ENCODE measurements around the gene MTREX. TPM values are rescaled to one million over a fixed set of nuclear protein-coding genes. Genes with fewer than 3 reads are reported as not detected.
A peak's percentile ranks its signal among the peaks of the same experiment; 100 is the strongest.

The MTREX gene
- total and polyA plus RNA-seq, 10 of the 15 experiments (the other 5 are each of a cell fraction or from before 2014, with no cell fraction given): 20.1 to 102 (median 49.0) TPM

- Histone ChIP-seq H3K9ac (ENCODE audit: control insufficient read depth, insufficient read depth, low read length) (no peak overlapping the region), H3K27me3 (replicated peaks in 1 of 2; ENCODE audit: control insufficient read depth in 2 of 2, insufficient read depth in 2 of 2, low read length in 1 of 2) (no peaks in the 10 kb centered on the region), H3K4me3 (peak overlapping the region; percentile 24; the same call in 1 of the 2 replicates), H3K4me2 (ENCODE audit: control insufficient read depth, insufficient read depth) (peak overlapping the region; percentile 28; the same call in 1 of the 2 replicates), H3K79me2 (ENCODE audit: control insufficient read depth, insufficient read depth, low read length) (peaks cover 48% of the 10 kb centered on the region), H3K27ac (ENCODE audit: control insufficient read depth, insufficient read depth) (peak overlapping the region; percentile 11; the same call in 1 of the 2 replicates), H2AFZ (ENCODE audit: control insufficient read depth, low read depth, low read length) (no peak overlapping the region), H3K9me3 (replicated peaks; ENCODE audit: control insufficient read depth, insufficient read depth, low read length) (peaks cover 8% of the 10 kb centered on the region), H4K20me1 (ENCODE audit: control insufficient read depth, insufficient read depth) (no peaks in the 10 kb centered on the region), H3K4me1 (ENCODE audit: control insufficient read depth, insufficient read depth, low read length) (no peaks in the 10 kb centered on the region), H3K36me3 (ENCODE audit: control insufficient read depth in 2 of 2, insufficient read depth in 2 of 2, low read length in 1 of 2) (peaks cover 0 to 3% of the 10 kb centered on the region in 2 experiments; a peak in 1 of 4 replicates)
- intact Hi-C loops (cut with micrococcal nuclease; ENCODE audit: unreplicated experiment) (no loop called here), in situ Hi-C loops (cut with MboI) (loop anchor here (25.0 kb wide), 1 partner anchor 1884 kb away; no protein-coding TSS in a partner anchor)
- ChIA-PET SMC1A (ENCODE audit: uncharacterized antibody, unreplicated experiment) (interaction anchor here (0.6 to 1.0 kb wide), 3 partner anchors 8 to 1538 kb away, joined by 3 read pairs; no protein-coding TSS in a partner anchor), CTCF (interaction anchor here (0.6 to 1.4 kb wide), 2 partner anchors 226 to 386 kb away, joined by 3 read pairs; no protein-coding TSS in a partner anchor), POLR2A (interaction anchor here (0.6 kb wide), 1 partner anchor 112 kb away, joined by 3 read pairs; no protein-coding TSS in a partner anchor), RAD21 (ENCODE audit: unreplicated experiment) (no interaction called here)
- TF ChIP-seq BCL11A (IDR thresholded peaks at IDR 0.05; ENCODE audit: low read depth, low read length) (peak; percentile 22; the same call in 1 of the 2 replicates), MLLT1 (IDR thresholded peaks at IDR 0.05) (peak; percentile 67; the same call in 1 of the 2 replicates), IRF4 (IDR thresholded peaks at IDR 0.05; ENCODE audit: low read depth, low read length) (0 out of 2 replicates have a peak, but pooled peaks have one; percentile 33), EGR1 (IDR thresholded peaks at IDR 0.05; ENCODE audit: borderline replicate concordance in 1 of 2, low read depth in 2 of 2, low read length in 2 of 2) (no peak), CBX5 (IDR thresholded peaks at IDR 0.05; ENCODE audit: low read depth) (peak; percentile 90; the same call in 1 of the 2 replicates), MTA2 (IDR thresholded peaks at IDR 0.05; ENCODE audit: low read depth) (peak; percentile 48), JUNB (IDR thresholded peaks at IDR 0.05) (peak; percentile 61), FOXK2 (IDR thresholded peaks at IDR 0.05) (no peak), SPI1 (IDR thresholded peaks at IDR 0.05; ENCODE audit: borderline replicate concordance, insufficient read depth, low read depth, low read length) (peak; percentile 91), SMAD5 (IDR thresholded peaks at IDR 0.05; ENCODE audit: low read depth) (no peak), USF2 (IDR thresholded peaks at IDR 0.05; ENCODE audit: borderline replicate concordance, low read depth, low read length) (peak; percentile 13; the same call in 1 of the 2 replicates), GABPA (IDR thresholded peaks at IDR 0.05; ENCODE audit: low read depth) (no peak), FOXM1 (IDR thresholded peaks at IDR 0.05; ENCODE audit: low read depth, low read length) (no peak)
- TF ChIP-seq, protein P1, sequence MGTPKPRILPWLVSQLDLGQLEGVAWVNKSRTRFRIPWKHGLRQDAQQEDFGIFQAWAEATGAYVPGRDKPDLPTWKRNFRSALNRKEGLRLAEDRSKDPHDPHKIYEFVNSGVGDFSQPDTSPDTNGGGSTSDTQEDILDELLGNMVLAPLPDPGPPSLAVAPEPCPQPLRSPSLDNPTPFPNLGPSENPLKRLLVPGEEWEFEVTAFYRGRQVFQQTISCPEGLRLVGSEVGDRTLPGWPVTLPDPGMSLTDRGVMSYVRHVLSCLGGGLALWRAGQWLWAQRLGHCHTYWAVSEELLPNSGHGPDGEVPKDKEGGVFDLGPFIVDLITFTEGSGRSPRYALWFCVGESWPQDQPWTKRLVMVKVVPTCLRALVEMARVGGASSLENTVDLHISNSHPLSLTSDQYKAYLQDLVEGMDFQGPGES (IDR thresholded peaks at IDR 0.05): no peak
- no peak for DNase-seq (ENCODE audit: low read depth, low spot score)
- FAIRE-seq: no peak
- 56% methylated on average over 4 of the region's 4 CpGs for WGBS (ENCODE audit: insufficient coverage, insufficient replicate concordance, low lambda C conversion rate, missing lambda C conversion rate)
- peak; percentile 21 for ATAC-seq
- BruUV-seq (replicated peaks): no TSS peak
Observed at GRCh38 chr5:55303238-55303690, 4.5 kb upstream of the MTREX start.
